NCI-H510A treated with DMSO at 0.1 percent for 48 hours (cell line): Measurements from ENCODE around the gene SSMEM1.
"Not testable (repeated sequence)": the region's sequence is repeated elsewhere in the genome, so short reads cannot be mapped to it uniquely, and the experiment has no call there.

Experiments
- DNase-seq: peaks from one replicate; lab custom pipeline; 2025; lab: John Stamatoyannopoulos, UW

Gene SSMEM1

GRCh38 chr7:130213828-130214227, 6.2 kb downstream of the SSMEM1 start:
- no peak for DNase-seq

- no peak for DNase-seq
Measured at GRCh38 chr7:130216025-130216424, 8.4 kb downstream of the SSMEM1 start.

- DNase-seq, result no peak
Measured at GRCh38 chr7:130216750-130217149, 9.1 kb downstream of the SSMEM1 start.

GRCh38 chr7:130218806-130219620, 11.4 kb downstream of the SSMEM1 start:
- no peak for DNase-seq

GRCh38 chr7:130219871-130220270, 12.2 kb downstream of the SSMEM1 start:
- DNase-seq, result no peak

GRCh38 chr7:130221746-130222145, 14.1 kb downstream of the SSMEM1 start:
- no peak for DNase-seq

- DNase-seq, result no peak
Measured at GRCh38 chr7:130223646-130224045, 16.0 kb downstream of the SSMEM1 start.

GRCh38 chr7:130224210-130224609, 16.6 kb downstream of the SSMEM1 start:
- DNase-seq, result no peak

GRCh38 chr7:130224923-130225322, 17.3 kb downstream of the SSMEM1 start:
- DNase-seq, result not testable (repeated sequence)

GRCh38 chr7:130226333-130226732, 18.7 kb downstream of the SSMEM1 start:
- no peak for DNase-seq

- no peak for DNase-seq
Measured at GRCh38 chr7:130227883-130228575, 20.4 kb downstream of the SSMEM1 start.

- DNase-seq, result no peak
Measured at GRCh38 chr7:130228840-130229502, 21.3 kb downstream of the SSMEM1 start.

GRCh38 chr7:130229981-130230380, 22.3 kb downstream of the SSMEM1 start:
- not testable (repeated sequence) for DNase-seq

GRCh38 chr7:130231792-130232191, 24.1 kb downstream of the SSMEM1 start:
- DNase-seq, result no peak

- no peak for DNase-seq
Measured at GRCh38 chr7:130232209-130232608, 24.5 kb downstream of the SSMEM1 start.

GRCh38 chr7:130234078-130234477, 26.4 kb downstream of the SSMEM1 start:
- DNase-seq, result no peak

- not testable (repeated sequence) for DNase-seq
Measured at GRCh38 chr7:130236361-130236760, 28.7 kb downstream of the SSMEM1 start.

GRCh38 chr7:130240240-130240639, 32.6 kb downstream of the SSMEM1 start:
- DNase-seq, result no peak

GRCh38 chr7:130242198-130243014, 34.7 kb downstream of the SSMEM1 start:
- peak; percentile 28 for DNase-seq

- not testable (repeated sequence) for DNase-seq
Measured at GRCh38 chr7:130243486-130243885, 35.8 kb downstream of the SSMEM1 start.

- not testable (repeated sequence) for DNase-seq
Measured at GRCh38 chr7:130246491-130246890, 38.8 kb downstream of the SSMEM1 start.

GRCh38 chr7:130248842-130249241, 41.2 kb downstream of the SSMEM1 start:
- DNase-seq, result not testable (repeated sequence)
